Measurements from ENCODE around the gene CLEC16A. TPM values are rescaled to one million over a fixed set of nuclear protein-coding genes. Genes with fewer than 3 reads are reported as not detected.

The CLEC16A gene
- polyA plus RNA-seq, 3 donors = 3.4 to 12.0 (median 5.8) TPM

DNA sequence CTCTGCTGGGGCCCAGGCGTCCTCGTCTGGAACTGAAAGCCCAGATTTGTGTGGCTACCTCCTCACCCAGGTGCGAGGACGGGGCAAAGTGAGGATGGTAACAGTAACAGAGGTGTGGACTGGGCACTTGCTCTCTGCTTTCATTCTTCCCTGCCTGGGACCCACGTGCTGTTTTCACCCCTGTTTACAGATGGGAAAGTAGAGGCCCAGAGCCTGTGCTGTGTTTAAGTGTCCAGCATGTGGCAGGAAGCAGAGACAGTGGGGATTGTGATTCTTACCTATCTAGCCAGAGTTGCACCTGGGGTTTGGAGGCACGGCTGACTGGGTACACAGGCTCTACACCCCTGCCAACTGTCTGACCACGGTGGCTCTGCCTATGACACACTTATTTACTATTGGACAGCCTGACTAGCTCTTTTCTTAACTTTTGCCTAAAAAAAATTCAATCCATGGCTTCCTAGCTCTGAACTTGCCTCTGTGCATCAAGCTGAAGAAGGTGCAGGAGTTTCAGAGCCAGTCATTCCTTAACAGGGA lies 155.4 kb downstream of the CLEC16A start:
- H3K27me3 Mint-ChIP-seq (ENCODE audit: low read depth in 3 of 3) = no peaks in the 10 kb centered on the region
- TF ChIP-seq CTCF (IDR thresholded peaks at IDR 0.05) = no peak
- H4K20me1 ChIP-seq (ENCODE audit: insufficient read depth, low read length) = peaks cover 1% of the 10 kb centered on the region
- peaks cover 0 to 22% of the 10 kb centered on the region in 2 donors for H3K36me3 ChIP-seq (replicated peaks in 1 of 2; ENCODE audit: control insufficient read depth in 1 of 2, insufficient read depth in 2 of 2, low read length in 2 of 2)
- no peak overlapping the region for H2AFZ ChIP-seq (ENCODE audit: insufficient read depth, low read depth, low read length, poor library complexity, severe bottlenecking)
- H3K4me1 ChIP-seq (ENCODE audit: control insufficient read depth in 1 of 2, insufficient read depth in 2 of 2, low read length in 2 of 2) = peaks cover 6% of the 10 kb centered on the region in 2 donors
- intact Hi-C loops (cut with micrococcal nuclease) = no loop called here
- H3K36me3 Mint-ChIP-seq = peaks cover 44 to 46% of the 10 kb centered on the region in 2 donors
- WGBS (ENCODE audit: insufficient coverage) = 93% methylated on average over 3 of the region's 7 CpGs
- no peak overlapping the region for H3K4me3 Mint-ChIP-seq
- no peak overlapping the region for H3K4me3 ChIP-seq (replicated peaks in 1 of 3; ENCODE audit: low read depth in 2 of 3, low read length in 3 of 3)
- H3K4me2 ChIP-seq (replicated peaks; ENCODE audit: extremely low read depth, low read length, poor library complexity, severe bottlenecking) = no peak overlapping the region
- H3K9me3 Mint-ChIP-seq = no peaks in the 10 kb centered on the region
- no peak overlapping the region for H3K27ac ChIP-seq (ENCODE audit: low read depth in 1 of 2, low read length in 2 of 2)
- H3K27me3 ChIP-seq (ENCODE audit: control insufficient read depth in 2 of 2, insufficient read depth in 2 of 2, low read length in 2 of 2) = no peaks in the 10 kb centered on the region
- no peaks in the 10 kb centered on the region for H3K9me3 ChIP-seq (replicated peaks in 1 of 2; ENCODE audit: control insufficient read depth in 1 of 2, insufficient read depth in 1 of 2, low read length in 2 of 2)
- H3K9ac ChIP-seq (ENCODE audit: insufficient read depth, low read length, poor library complexity, severe bottlenecking) = no peak overlapping the region
- no peak overlapping the region for H3K27ac Mint-ChIP-seq
- H3K79me2 ChIP-seq (ENCODE audit: insufficient read depth, low read length) = no peaks in the 10 kb centered on the region
- DNase-seq = no peak
- H3K4me1 Mint-ChIP-seq = peaks cover 7% of the 10 kb centered on the region

DNA sequence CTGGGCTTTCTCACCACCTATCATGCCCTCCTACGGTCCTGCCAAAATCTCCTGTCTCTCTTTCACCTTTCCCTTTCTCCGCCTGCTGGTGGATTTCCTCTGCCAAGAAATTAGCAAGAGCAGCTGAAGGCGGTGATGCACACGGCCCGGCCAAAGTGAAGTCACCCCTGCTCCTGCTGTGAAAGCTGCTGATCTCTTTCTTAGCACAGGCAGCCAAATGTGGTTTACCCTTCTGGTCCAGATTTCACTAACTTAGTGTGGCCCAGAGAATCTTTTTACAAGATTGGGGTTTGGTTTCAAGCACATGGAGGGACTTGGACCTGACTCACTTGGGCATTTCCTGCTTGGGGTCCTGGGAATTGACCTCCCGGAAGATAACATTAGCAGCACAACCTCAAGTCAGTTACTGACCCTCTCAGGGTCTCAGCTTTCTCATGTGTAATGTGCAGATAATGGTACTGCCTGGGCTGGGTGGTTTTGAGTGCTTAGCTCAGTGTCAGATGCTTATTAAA lies 155.9 kb downstream of the CLEC16A start:
- Mint-ChIP-seq H3K36me3 (peaks cover 40 to 41% of the 10 kb centered on the region in 2 donors), H3K9me3 (no peaks in the 10 kb centered on the region), H3K4me3 (no peak overlapping the region), H3K27ac (no peak overlapping the region), H3K4me1 (peaks cover 12% of the 10 kb centered on the region), H3K27me3 (ENCODE audit: low read depth in 3 of 3) (no peaks in the 10 kb centered on the region)
- Histone ChIP-seq H3K36me3 (replicated peaks in 1 of 2; ENCODE audit: control insufficient read depth in 1 of 2, insufficient read depth in 2 of 2, low read length in 2 of 2) (peaks cover 0 to 22% of the 10 kb centered on the region in 2 donors), H3K27me3 (ENCODE audit: control insufficient read depth in 2 of 2, insufficient read depth in 2 of 2, low read length in 2 of 2) (no peaks in the 10 kb centered on the region), H3K9me3 (replicated peaks in 1 of 2; ENCODE audit: control insufficient read depth in 1 of 2, insufficient read depth in 1 of 2, low read length in 2 of 2) (no peaks in the 10 kb centered on the region), H3K9ac (ENCODE audit: insufficient read depth, low read length, poor library complexity, severe bottlenecking) (no peak overlapping the region), H3K4me3 (replicated peaks in 1 of 3; ENCODE audit: low read depth in 2 of 3, low read length in 3 of 3) (no peak overlapping the region), H2AFZ (ENCODE audit: insufficient read depth, low read depth, low read length, poor library complexity, severe bottlenecking) (no peak overlapping the region), H3K4me1 (ENCODE audit: control insufficient read depth in 1 of 2, insufficient read depth in 2 of 2, low read length in 2 of 2) (peaks cover 11 to 12% of the 10 kb centered on the region in 2 donors), H4K20me1 (ENCODE audit: insufficient read depth, low read length) (no peaks in the 10 kb centered on the region), H3K4me2 (replicated peaks; ENCODE audit: extremely low read depth, low read length, poor library complexity, severe bottlenecking) (no peak overlapping the region), H3K27ac (ENCODE audit: low read depth in 1 of 2, low read length in 2 of 2) (no peak overlapping the region), H3K79me2 (ENCODE audit: insufficient read depth, low read length) (no peaks in the 10 kb centered on the region)
- TF ChIP-seq CTCF (IDR thresholded peaks at IDR 0.05) = no peak
- intact Hi-C loops (cut with micrococcal nuclease) = no loop called here
- DNase-seq = no peak
- 93% methylated on average over 5 of the region's 6 CpGs for WGBS (ENCODE audit: insufficient coverage)

Data from CD14-positive monocyte (primary cell).